HCT116 (cell line): ENCODE data around the gene TKTL2. TPM values are rescaled to one million over a fixed set of nuclear protein-coding genes. Genes with fewer than 3 reads are reported as not detected.

ENCODE experiments used
- ATAC-seq: fragments of 200-7000 bp; cut with Tn5 transposase; 2 replicates; pipeline ENCODE4 v1.9.1; 2020; ENCODE audit warnings: mild to moderate bottlenecking, moderate library complexity
- BruUV-seq: library from RNA; stranded (reverse); fragments of 400-500 nt; replicated peaks from 2 replicates; lab custom pipeline; 2021; lab: Mats Ljungman, UMichigan
- CTCF ChIA-PET: fragments of 300-600 bp; sonication (Branson Sonifier 250); formaldehyde crosslinking; loops from one replicate; lab custom pipeline; 2021; ENCODE audit warnings: antibody characterized with exemption; lab: Charles Lee
- POLR2A ChIA-PET: fragments of 300-600, 350-600 bp; sonication (Branson Sonifier 250); formaldehyde crosslinking; loops from one replicate; lab custom pipeline; 2021; ENCODE audit warnings: antibody characterized with exemption; lab: Charles Lee
- RAD21 ChIA-PET, 2 experiments: fragments of 300-600 bp; sonication (Branson Sonifier 250); formaldehyde crosslinking; loops; one replicate each; lab custom pipeline; 2023; ENCODE audit warnings: low total read pairs in 2 of 2; ENCODE audit not compliant: uncharacterized antibody in 2 of 2, unreplicated experiment in 2 of 2, low non-redundant PET in 1 of 2; lab: Charles Lee
- DNase-seq: peaks from one replicate; pipeline ENCODE4 v3.0.0-alpha.2; 2010; ENCODE audit warnings: low read depth, low spot score
- H2AFZ ChIP-seq: fragments of 200-600 bp; shearing (Covaris generic), sonication (generic); 2 replicates; pipeline ENCODE4 v1.6.1; 2017; ENCODE audit warnings: low read depth, mixed run types, mixed read lengths, antibody characterized with exemption, low read length; ENCODE audit not compliant: poor library complexity, severe bottlenecking
- H3K27ac ChIP-seq: 2 replicates; pipeline ENCODE4 v1.5.1; 2012; ENCODE audit warnings: low read depth, low read length
- H3K27me3 ChIP-seq: fragments of 200-600 bp; sonication (generic); 2 replicates; pipeline ENCODE4 v1.6.1; 2016; ENCODE audit warnings: mixed run types, low read length, mixed read lengths; ENCODE audit not compliant: insufficient read depth
- H3K36me3 ChIP-seq, 2 experiments: fragments of 200-500 bp in 1 of 2; fragments of 200-600 bp in 1 of 2; sonication (Bioruptor generic) in 1 of 2; sonication (generic) in 1 of 2; 2 replicates each; pipeline versions ENCODE4 v1.5.1 to v1.6.1; 2014 to 2016; ENCODE audit warnings: low read length in 2 of 2, inconsistent platforms in 1 of 2, mixed read lengths in 1 of 2, mixed run types in 1 of 2; ENCODE audit not compliant: insufficient read depth in 2 of 2, control insufficient read depth in 1 of 2
- H3K4me1 ChIP-seq, 2 experiments: fragments of 200-600 bp in 1 of 2; sonication (generic) in 1 of 2; 2 replicates each; pipeline versions ENCODE4 v1.5.1 to v1.6.1; 2012 to 2017; ENCODE audit warnings: low read length in 2 of 2, inconsistent platforms in 1 of 2, mild to moderate bottlenecking in 1 of 2, mixed read lengths in 1 of 2, mixed run types in 1 of 2, moderate library complexity in 1 of 2; ENCODE audit not compliant: insufficient read depth in 2 of 2, control insufficient read depth in 1 of 2
- H3K4me2 ChIP-seq: fragments of 200-600 bp; sonication (generic); 2 replicates; pipeline ENCODE4 v1.6.1; 2017; ENCODE audit warnings: mixed run types, low read length, mixed read lengths
- H3K4me3 ChIP-seq, 2 experiments: fragments of 200-600 bp in 1 of 2; sonication (generic) in 1 of 2; replicated peaks in 1 of 2; 2 replicates each; pipeline ENCODE4 v1.5.1; 2011 to 2016; ENCODE audit warnings: low read length in 2 of 2, control low read depth in 1 of 2, low read depth in 1 of 2, mild to moderate bottlenecking in 1 of 2, mixed read lengths in 1 of 2, mixed run types in 1 of 2
- H3K79me2 ChIP-seq: fragments of 200-600 bp; sonication (generic); 2 replicates; pipeline ENCODE4 v1.6.1; 2017; ENCODE audit warnings: mild to moderate bottlenecking, mixed run types, low read length, moderate library complexity, mixed read lengths; ENCODE audit not compliant: insufficient read depth
- H3K9ac ChIP-seq: fragments of 200-600 bp; sonication (generic); 2 replicates; pipeline ENCODE4 v1.6.1; 2016; ENCODE audit warnings: low read length, mixed read lengths
- H3K9me2 ChIP-seq: fragments of 200-600 bp; sonication (generic), shearing (Covaris generic); 2 replicates; pipeline ENCODE4 v1.6.1; 2017; ENCODE audit warnings: mixed run types, mild to moderate bottlenecking, moderate library complexity; ENCODE audit not compliant: insufficient read depth
- H3K9me3 ChIP-seq, 2 experiments: fragments of 200-500 bp in 1 of 2; fragments of 200-600 bp in 1 of 2; sonication (Bioruptor generic) in 1 of 2; sonication (generic) in 1 of 2; 2 replicates each; pipeline ENCODE4 v1.6.1; 2014 to 2017; ENCODE audit warnings: low read length in 2 of 2, mixed read lengths in 2 of 2, inconsistent platforms in 1 of 2, low read depth in 1 of 2, mild to moderate bottlenecking in 1 of 2, mixed run types in 1 of 2, moderate library complexity in 1 of 2; ENCODE audit not compliant: control insufficient read depth in 1 of 2, insufficient read depth in 1 of 2
- H4K20me1 ChIP-seq: fragments of 200-600 bp; sonication (generic), shearing (Covaris generic); 2 replicates; pipeline ENCODE4 v1.6.1; 2017; ENCODE audit warnings: mixed run types, mild to moderate bottlenecking, moderate library complexity; ENCODE audit not compliant: insufficient read depth
- ATF3 ChIP-seq: IDR thresholded peaks from 2 replicates; pipeline ENCODE4 v1.6.1; 2012
- CEBPB ChIP-seq: IDR thresholded peaks from 2 replicates; pipeline ENCODE4 v1.6.1; 2012; ENCODE audit warnings: low read depth
- EGR1 ChIP-seq: IDR thresholded peaks from 2 replicates; pipeline ENCODE4 v1.6.1; 2012; ENCODE audit warnings: low read depth
- EZH2phosphoT487 ChIP-seq: fragments of 200-600 bp; IDR thresholded peaks from 2 replicates; pipeline ENCODE4 v1.6.1; 2018; ENCODE audit warnings: antibody characterized with exemption, borderline replicate concordance
- MAX ChIP-seq: IDR thresholded peaks from 2 replicates; pipeline ENCODE4 v1.6.1; 2012
- POLR2A ChIP-seq: IDR thresholded peaks from 2 replicates; pipeline ENCODE4 v1.7.0; 2011; ENCODE audit warnings: borderline replicate concordance; ENCODE audit not compliant: insufficient read depth, insufficient read length; ENCODE audit errors: extremely low read depth
- POLR2AphosphoS5 ChIP-seq: IDR thresholded peaks from 2 replicates; pipeline ENCODE4 v1.6.1; 2011; ENCODE audit warnings: mild to moderate bottlenecking, low read depth, low read length, moderate library complexity
- RAD21 ChIP-seq: IDR thresholded peaks from 2 replicates; pipeline ENCODE4 v1.6.1; 2012; ENCODE audit warnings: low read depth, mild to moderate bottlenecking
- TCF7L2 ChIP-seq: IDR thresholded peaks from 2 replicates; pipeline ENCODE4 v1.7.0; 2011; ENCODE audit warnings: borderline replicate concordance, inconsistent platforms; ENCODE audit not compliant: insufficient read depth, insufficient read length; ENCODE audit errors: extremely low read depth
- ZFX ChIP-seq: fragments of 450-650 bp; IDR thresholded peaks from 2 replicates; pipeline ENCODE4 v1.6.1; 2017
- intact Hi-C: fragments of 100-400 bp; cut with micrococcal nuclease; formaldehyde crosslinking; loops from 2 replicates; pipeline ENCODE4 v1.10.0; 2022
- total RNA-seq: library from RNA; stranded (reverse); gene quantifications from one replicate; pipeline ENCODE4 v1.2.1, GENCODE V29; 2021; ENCODE audit not compliant: unreplicated experiment

TKTL2 gene
- total RNA-seq, 1 experiment from 2014 or later, result not detected

- Histone ChIP-seq H3K4me1 (peaks cover 6 to 22% of the 10 kb centered on the region in 2 experiments; a peak in 3 of 4 replicates), H3K79me2 (peaks cover 36% of the 10 kb centered on the region), H3K27ac (peak overlapping the region; percentile 93; the same call in 1 of the 2 replicates), H3K36me3 (peaks cover 0 to 2% of the 10 kb centered on the region in 2 experiments; a peak in 1 of 4 replicates), H3K27me3 (no peaks in the 10 kb centered on the region), H3K9ac (peak overlapping the region; percentile 98), H2AFZ (no peak overlapping the region), H3K9me3 (no peaks in the 10 kb centered on the region), H4K20me1 (0 out of 2 replicates have a peak, but pooled peaks cover 5% of the 10 kb centered on the region), H3K4me3 (peak overlapping the region; percentile 87 to 95), H3K4me2 (peak overlapping the region; percentile 70), H3K9me2 (no peaks in the 10 kb centered on the region)
- BruUV-seq, result no TSS peak
- RAD21 ChIA-PET, result interaction anchor here in 1 of 2 experiments (0.7 kb wide), 1 partner anchor 46 kb away, joined by 3 read pairs; no protein-coding TSS in a partner anchor
- POLR2A ChIA-PET, result interaction anchor here (0.7 to 2.9 kb wide), 8 partner anchors 12 to 272 kb away, joined by 3 to 14 read pairs (median 5); no protein-coding TSS in a partner anchor
- TF ChIP-seq ATF3 (no peak), MAX (no peak), RAD21 (no peak), ZFX (no peak), POLR2AphosphoS5 (peak; percentile 87), EGR1 (no peak), CEBPB (no peak), EZH2phosphoT487 (no peak), TCF7L2 (no peak), POLR2A (peak; percentile 68)
- intact Hi-C loops, result loop anchor here (5.0 kb wide), 1 partner anchor 326 kb away; the partner anchor contains the start of gene NAF1
- CTCF ChIA-PET, result no interaction called here
- ATAC-seq, result peak; percentile 18; the same call in 1 of the 2 replicates
- peak; percentile 73 for DNase-seq
These were observed 19.5 kb upstream of the TKTL2 start for GRCh38 chr4:163492951-163493504.
